ENCODE data around the gene INSR. TPM values are rescaled to one million over a fixed set of nuclear protein-coding genes. Genes with fewer than 3 reads are reported as not detected.

The INSR gene
- total RNA-seq (2014; rRNA removed; shearing (Covaris generic)) (11.7 and 13.0 TPM in 2 replicates), polyA plus RNA-seq (2016; fragmentation: Nextera tagmentation; extraction: Ambion mirVana) (5.8 and 6.2 TPM in 2 replicates)

DNA sequence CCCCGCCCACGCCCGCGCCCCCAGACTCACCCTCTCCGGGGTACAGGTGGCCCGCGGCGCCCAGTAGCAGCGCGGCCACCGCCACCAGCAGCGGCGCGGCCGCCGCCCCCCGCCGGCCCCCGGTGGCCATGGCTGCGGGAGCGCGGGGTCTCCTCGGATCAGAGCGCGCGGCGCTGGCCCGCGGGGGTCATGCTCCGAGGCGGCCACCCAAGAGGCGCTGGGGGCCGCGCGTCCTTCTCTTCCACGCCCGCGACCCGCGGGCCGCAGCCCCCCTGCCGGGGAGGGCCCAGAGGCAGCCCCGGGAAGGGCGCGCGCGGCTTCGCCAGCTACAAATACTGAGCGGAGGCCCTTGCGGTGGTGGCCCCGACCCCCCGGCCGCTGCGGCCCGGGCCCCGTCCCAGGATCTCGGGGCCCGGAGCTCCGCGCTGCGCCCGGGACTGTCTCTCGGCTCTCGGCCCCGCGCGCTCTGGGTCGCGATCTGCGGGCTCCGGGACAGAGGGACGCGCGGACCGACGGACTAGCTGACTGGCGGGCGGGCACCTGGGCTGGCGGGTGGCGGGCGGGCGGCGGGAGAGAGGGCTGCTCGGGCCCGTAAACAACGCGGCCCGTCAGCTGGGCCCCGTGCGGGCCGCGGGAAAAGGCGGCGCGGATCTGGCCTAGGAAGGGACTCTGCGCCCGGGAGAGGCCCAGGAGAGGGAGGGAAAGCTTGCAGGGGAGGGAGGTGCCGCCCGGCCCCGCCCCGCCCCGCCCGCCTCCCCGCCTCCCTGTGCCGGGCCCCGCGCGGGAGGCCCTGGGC, at the start of gene INSR:
Gene INSR (minus strand): TSS at position 653 of the 796 bp plus-strand sequence. CDS start 523 bp downstream, at position 130.
- H3K4me2 ChIP-seq (ENCODE audit: unreplicated experiment): peak within 1 kb of the TSS; percentile 88
- H3K9ac ChIP-seq: peak within 1 kb of the TSS; percentile 88
- no peaks in the 10 kb centered on the region for H3K9me2 ChIP-seq (ENCODE audit: insufficient read depth)
- H3K27me3 ChIP-seq (replicated peaks; ENCODE audit: insufficient read depth): no peaks in the 10 kb centered on the region
- no peaks in the 10 kb centered on the region for H3F3A ChIP-seq (ENCODE audit: insufficient read depth)
- H4K20me1 ChIP-seq (ENCODE audit: insufficient read depth): no peaks in the 10 kb centered on the region
- peak within 1 kb of the TSS; percentile 88 for H2AFZ ChIP-seq
- peaks cover 5% of the 10 kb centered on the region; the same call in 1 of the 2 replicates for H3K79me2 ChIP-seq (ENCODE audit: insufficient read depth)
- peak; percentile 94 for DNase-seq
- in situ Hi-C loops (cut with MboI): no loop called here
- 1 to 2% methylated on average over 49 to 55 of the region's 108 CpGs for WGBS, 2 experiments (ENCODE audit: low coverage in 1 of 2, low lambda C conversion rate in 2 of 2, missing lambda C conversion rate in 2 of 2)
- H3K4me3 ChIP-seq: peak within 1 kb of the TSS; percentile 78
- TF ChIP-seq EZH2phosphoT487 (IDR thresholded peaks at IDR 0.05; ENCODE audit: insufficient read depth, low read depth) (no peak), EZH2 (IDR thresholded peaks at IDR 0.05; ENCODE audit: insufficient read depth, poor library complexity, severe bottlenecking) (no peak)
- H3K36me3 ChIP-seq (ENCODE audit: low read depth): no peaks in the 10 kb centered on the region
- peak within 1 kb of the TSS; percentile 26 for H3K27ac ChIP-seq
- H3K4me1 ChIP-seq (ENCODE audit: insufficient read depth): no peaks in the 10 kb centered on the region
- H3K9me3 ChIP-seq (ENCODE audit: low read depth): no peaks in the 10 kb centered on the region

GRCh38 chr19:7342143-7342542, 47.9 kb upstream of the INSR start:
- Histone ChIP-seq H3K36me3 (ENCODE audit: low read depth) (no peaks in the 10 kb centered on the region), H3K9me2 (ENCODE audit: insufficient read depth) (no peaks in the 10 kb centered on the region), H3K79me2 (ENCODE audit: insufficient read depth) (no peaks in the 10 kb centered on the region), H3K4me1 (ENCODE audit: insufficient read depth) (no peaks in the 10 kb centered on the region), H3K4me3 (no peak overlapping the region), H3K9ac (no peak overlapping the region), H2AFZ (no peak overlapping the region), H3K9me3 (ENCODE audit: low read depth) (no peaks in the 10 kb centered on the region), H3K27me3 (replicated peaks; ENCODE audit: insufficient read depth) (peaks cover 5% of the 10 kb centered on the region; the same call in 1 of the 2 replicates), H3K27ac (no peak overlapping the region), H3K4me2 (ENCODE audit: unreplicated experiment) (no peak overlapping the region), H3F3A (ENCODE audit: insufficient read depth) (no peaks in the 10 kb centered on the region), H4K20me1 (ENCODE audit: insufficient read depth) (no peaks in the 10 kb centered on the region)
- no peak for DNase-seq
- WGBS, 2 experiments (ENCODE audit: low coverage in 1 of 2, low lambda C conversion rate in 2 of 2, missing lambda C conversion rate in 2 of 2): 86 to 87% methylated on average over 5 of the region's 5 CpGs
- TF ChIP-seq EZH2phosphoT487 (IDR thresholded peaks at IDR 0.05; ENCODE audit: insufficient read depth, low read depth) (no peak), EZH2 (IDR thresholded peaks at IDR 0.05; ENCODE audit: insufficient read depth, poor library complexity, severe bottlenecking) (no peak)
- in situ Hi-C loops (cut with MboI): loop anchor here (25.0 kb wide), 1 partner anchor 230 kb away; no protein-coding TSS in a partner anchor

DNA sequence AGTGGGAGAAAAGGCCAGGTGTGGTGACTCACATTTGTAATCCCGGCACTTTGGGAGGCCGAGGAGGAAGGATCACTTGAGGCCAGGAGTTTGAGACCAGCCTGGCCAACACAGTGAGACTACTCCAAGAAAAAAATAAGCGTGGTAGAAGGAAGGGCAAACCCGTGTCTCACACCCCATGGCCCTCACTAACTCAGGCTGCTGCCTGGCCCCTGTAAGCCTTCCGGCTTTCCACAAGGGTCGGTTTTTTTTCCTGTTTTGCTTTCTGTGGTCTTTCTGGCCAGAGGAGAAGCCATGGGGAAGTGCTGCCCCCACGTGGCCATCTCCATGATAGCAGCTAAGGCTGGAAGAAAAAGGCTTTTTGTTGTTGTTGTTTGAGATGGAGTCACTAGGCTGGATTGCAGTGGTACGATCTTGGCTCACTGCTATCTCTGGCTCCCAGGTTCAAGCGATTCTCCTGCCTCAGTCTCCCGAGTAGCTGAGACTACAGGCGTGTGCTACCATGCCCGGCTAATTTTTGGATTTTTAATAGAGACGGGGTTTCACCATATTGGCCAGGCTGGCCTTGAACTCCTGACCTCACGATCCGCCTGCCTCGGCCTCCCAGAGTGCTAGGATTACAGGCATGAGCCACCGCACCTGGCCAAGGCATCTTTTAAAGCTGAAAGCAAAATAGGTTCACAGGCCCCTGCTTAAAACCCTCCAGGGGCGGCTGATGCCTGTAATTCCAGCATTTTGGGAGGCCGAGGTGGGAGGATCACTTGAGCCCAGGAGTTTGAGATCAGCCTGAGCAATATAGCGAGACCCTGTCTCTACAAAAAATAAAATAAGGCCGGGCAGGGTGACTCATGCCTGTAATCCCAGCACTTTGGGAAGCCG, 47.0 kb upstream of the INSR start:
- no peaks in the 10 kb centered on the region for H3K4me1 ChIP-seq (ENCODE audit: insufficient read depth)
- in situ Hi-C loops (cut with MboI): loop anchor here (25.0 kb wide), 1 partner anchor 229 kb away; no protein-coding TSS in a partner anchor
- H3K27ac ChIP-seq: no peak overlapping the region
- H3K27me3 ChIP-seq (replicated peaks; ENCODE audit: insufficient read depth): peaks cover 5% of the 10 kb centered on the region; the same call in 1 of the 2 replicates
- H4K20me1 ChIP-seq (ENCODE audit: insufficient read depth): no peaks in the 10 kb centered on the region
- no peaks in the 10 kb centered on the region for H3K9me2 ChIP-seq (ENCODE audit: insufficient read depth)
- H3K9me3 ChIP-seq (ENCODE audit: low read depth): no peaks in the 10 kb centered on the region
- DNase-seq: peak; percentile 69
- H3K4me3 ChIP-seq: no peak overlapping the region
- no peak overlapping the region for H3K9ac ChIP-seq
- no peaks in the 10 kb centered on the region for H3F3A ChIP-seq (ENCODE audit: insufficient read depth)
- peak overlapping the region; percentile 63 for H2AFZ ChIP-seq
- WGBS, 2 experiments (ENCODE audit: low coverage in 1 of 2, low lambda C conversion rate in 2 of 2, missing lambda C conversion rate in 2 of 2): 34 to 36% methylated on average over 22 of the region's 22 CpGs
- no peak overlapping the region for H3K4me2 ChIP-seq (ENCODE audit: unreplicated experiment)
- TF ChIP-seq EZH2 (IDR thresholded peaks at IDR 0.05; ENCODE audit: insufficient read depth, poor library complexity, severe bottlenecking) (no peak), EZH2phosphoT487 (IDR thresholded peaks at IDR 0.05; ENCODE audit: insufficient read depth, low read depth) (no peak)
- H3K79me2 ChIP-seq (ENCODE audit: insufficient read depth): no peaks in the 10 kb centered on the region
- no peaks in the 10 kb centered on the region for H3K36me3 ChIP-seq (ENCODE audit: low read depth)
